PC-9 (cell line): ENCODE results near the gene ULK1.

Source experiments
- CTCF ChIP-seq: fragments of 200-600 bp; sonication (generic); conservative IDR thresholded peaks from 2 replicates; pipeline ENCODE4 v1.6.1; 2017; ENCODE audit warnings: mixed run types, antibody characterized with exemption, mild to moderate bottlenecking, moderate library complexity
- EZH2 ChIP-seq: fragments of 200-600 bp; sonication (generic); IDR thresholded peaks from 2 replicates; pipeline ENCODE4 v1.8.0; 2017; ENCODE audit warnings: antibody characterized with exemption, low read depth

- no peak for TF ChIP-seq CTCF
- no peak for TF ChIP-seq EZH2
These were observed 8.2 kb downstream of the ULK1 start for GRCh38 chr12:131902332-131903241.
